GM12865 (cell line): Measurements from ENCODE around the gene ARHGAP36.

ENCODE experiments used
- DNase-seq: peaks from one replicate; pipeline ENCODE4 v3.0.0; 2010; ENCODE audit warnings: low read depth
- H3K4me3 ChIP-seq: 2 replicates; pipeline ENCODE4 v1.5.1; 2011; ENCODE audit warnings: mild to moderate bottlenecking, low read depth, low read length, control low read depth
- TF ChIP-seq, protein P1 (sequence below): IDR thresholded peaks from 2 replicates; pipeline ENCODE4 v1.5.1; 2011; ENCODE audit warnings: low read length, control low read depth, low read depth, inconsistent platforms; ENCODE audit not compliant: insufficient read depth; ENCODE audit errors: missing control alignments

The ARHGAP36 gene, protein sequence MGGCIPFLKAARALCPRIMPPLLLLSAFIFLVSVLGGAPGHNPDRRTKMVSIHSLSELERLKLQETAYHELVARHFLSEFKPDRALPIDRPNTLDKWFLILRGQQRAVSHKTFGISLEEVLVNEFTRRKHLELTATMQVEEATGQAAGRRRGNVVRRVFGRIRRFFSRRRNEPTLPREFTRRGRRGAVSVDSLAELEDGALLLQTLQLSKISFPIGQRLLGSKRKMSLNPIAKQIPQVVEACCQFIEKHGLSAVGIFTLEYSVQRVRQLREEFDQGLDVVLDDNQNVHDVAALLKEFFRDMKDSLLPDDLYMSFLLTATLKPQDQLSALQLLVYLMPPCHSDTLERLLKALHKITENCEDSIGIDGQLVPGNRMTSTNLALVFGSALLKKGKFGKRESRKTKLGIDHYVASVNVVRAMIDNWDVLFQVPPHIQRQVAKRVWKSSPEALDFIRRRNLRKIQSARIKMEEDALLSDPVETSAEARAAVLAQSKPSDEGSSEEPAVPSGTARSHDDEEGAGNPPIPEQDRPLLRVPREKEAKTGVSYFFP

DNA sequence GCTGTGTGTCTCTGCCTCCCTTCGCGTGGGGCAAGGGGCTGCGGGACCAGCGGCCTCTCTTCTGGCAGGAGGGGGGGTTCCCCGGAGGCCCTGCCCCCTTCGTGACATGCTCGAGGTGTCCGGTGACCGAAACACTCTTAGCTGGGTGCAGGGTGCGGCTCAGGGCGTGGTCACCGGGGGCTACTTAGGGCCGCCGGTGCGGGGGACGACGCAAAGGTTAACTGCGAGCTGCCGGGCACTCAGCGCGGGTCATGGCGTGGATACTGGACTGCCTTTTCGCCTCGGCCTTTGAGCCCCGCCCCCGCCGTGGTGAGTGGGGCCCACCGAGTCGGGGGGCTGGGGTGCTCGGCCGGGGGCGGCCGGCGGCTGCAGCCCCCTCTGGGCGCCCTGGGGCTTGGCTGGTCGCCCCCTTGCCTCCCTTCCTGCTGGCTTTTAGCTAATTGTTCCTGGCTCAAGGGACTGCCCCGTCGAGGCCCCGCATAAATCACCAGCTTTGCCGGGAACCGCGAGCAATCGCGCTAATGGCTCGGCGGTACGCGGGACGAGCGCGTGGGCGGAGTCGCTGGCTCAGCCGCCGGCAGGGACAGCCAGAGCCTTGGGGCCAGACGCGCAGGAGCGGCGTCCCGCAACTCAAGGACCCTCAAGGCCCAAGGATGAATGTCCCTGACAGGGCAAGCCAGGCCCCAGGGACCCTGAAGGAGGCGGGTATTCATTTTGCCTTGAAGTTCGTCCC, at the start of gene ARHGAP36:
Gene ARHGAP36, plus strand, starts transcription at position 211 of the 733 bp plus-strand sequence. CDS start 23,320 bp downstream, outside the sequence.
- DNase-seq, result no peak
- TF ChIP-seq, protein P1, sequence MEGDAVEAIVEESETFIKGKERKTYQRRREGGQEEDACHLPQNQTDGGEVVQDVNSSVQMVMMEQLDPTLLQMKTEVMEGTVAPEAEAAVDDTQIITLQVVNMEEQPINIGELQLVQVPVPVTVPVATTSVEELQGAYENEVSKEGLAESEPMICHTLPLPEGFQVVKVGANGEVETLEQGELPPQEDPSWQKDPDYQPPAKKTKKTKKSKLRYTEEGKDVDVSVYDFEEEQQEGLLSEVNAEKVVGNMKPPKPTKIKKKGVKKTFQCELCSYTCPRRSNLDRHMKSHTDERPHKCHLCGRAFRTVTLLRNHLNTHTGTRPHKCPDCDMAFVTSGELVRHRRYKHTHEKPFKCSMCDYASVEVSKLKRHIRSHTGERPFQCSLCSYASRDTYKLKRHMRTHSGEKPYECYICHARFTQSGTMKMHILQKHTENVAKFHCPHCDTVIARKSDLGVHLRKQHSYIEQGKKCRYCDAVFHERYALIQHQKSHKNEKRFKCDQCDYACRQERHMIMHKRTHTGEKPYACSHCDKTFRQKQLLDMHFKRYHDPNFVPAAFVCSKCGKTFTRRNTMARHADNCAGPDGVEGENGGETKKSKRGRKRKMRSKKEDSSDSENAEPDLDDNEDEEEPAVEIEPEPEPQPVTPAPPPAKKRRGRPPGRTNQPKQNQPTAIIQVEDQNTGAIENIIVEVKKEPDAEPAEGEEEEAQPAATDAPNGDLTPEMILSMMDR, result no peak
- H3K4me3 ChIP-seq, result no peak within 1 kb of the TSS

DNA sequence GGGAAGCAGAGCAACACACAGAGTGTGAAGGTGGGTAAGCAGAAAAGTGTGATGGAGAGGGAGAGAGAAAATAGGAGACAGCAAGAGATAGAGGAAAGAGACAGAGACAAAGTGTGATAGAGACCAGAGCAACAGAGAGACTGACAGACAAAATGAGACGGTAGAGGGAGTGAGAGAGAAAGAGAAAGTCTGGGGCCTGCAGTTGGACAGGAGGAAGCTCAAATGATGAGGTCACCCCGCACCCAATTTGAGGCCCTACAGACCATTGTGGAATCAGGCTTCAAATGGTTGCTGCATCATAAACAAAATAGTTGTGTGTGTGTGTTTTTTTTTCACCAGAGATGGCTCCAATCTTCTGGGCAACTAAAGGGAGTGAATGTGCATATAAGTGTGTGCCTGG, 48.0 kb upstream of the ARHGAP36 start:
- TF ChIP-seq, protein P1, result no peak
- H3K4me3 ChIP-seq, result no peak overlapping the region
- no peak for DNase-seq

DNA sequence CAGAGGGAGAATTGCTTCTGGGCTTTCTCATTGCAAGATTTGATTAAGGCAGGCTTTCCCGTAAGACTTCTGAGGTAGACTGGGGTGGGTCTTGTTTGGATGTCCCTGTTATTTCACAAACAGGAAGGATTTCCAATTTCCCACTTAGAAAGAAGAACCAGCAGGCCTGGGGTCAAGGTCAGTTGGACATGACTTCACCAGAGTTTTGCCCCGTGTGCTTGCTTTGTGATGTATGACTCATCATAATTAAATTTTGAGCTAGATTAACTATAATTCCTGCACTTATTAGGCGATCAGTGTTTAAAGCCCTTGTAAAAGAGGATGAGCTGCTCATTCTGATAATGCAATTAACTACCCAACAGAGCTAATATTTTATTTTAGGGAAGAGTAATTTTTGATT, 32.8 kb upstream of the ARHGAP36 start:
- DNase-seq, result no peak
- H3K4me3 ChIP-seq, result no peak overlapping the region
- TF ChIP-seq, protein P1, result no peak

DNA sequence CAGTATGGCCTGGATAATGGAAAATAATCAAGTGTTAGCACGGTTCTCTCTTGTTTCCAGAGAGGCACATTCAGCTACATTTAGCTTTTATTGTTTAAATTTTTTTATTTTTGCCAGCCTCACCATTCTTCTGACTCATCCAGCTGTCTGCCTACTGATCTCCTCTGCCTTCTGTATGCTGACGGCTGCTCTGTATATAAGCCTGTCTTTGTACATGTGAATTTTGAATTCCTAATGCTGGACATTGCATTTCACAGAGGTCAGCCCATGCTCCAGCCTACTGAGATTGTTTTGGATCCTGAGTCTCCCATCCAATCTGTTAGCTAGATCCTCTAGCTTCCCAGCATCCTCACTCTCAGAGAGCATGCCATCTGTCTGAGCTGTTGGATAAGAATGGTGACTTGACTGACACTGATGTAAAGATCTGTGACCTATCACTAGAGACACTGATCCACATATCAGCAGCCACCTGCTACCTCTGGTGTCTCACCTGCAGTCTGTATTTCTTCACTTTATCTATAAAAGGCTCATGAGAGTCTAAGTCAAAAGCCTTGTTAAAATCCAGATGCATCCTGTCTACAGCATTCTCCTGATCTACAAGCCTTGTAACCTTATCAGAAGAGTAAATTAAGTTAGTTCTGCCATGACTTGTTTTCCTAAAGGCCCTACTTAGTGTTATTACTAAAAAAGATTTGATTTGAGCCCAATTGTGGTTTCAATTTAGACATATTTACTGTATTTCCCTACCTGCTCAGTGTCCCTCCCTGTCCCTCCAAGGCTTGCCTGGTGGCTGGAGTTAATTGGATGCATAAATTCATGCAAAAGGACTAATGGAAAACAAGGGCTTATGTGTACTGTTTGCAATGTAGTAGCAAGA, 25.6 kb upstream of the ARHGAP36 start:
- TF ChIP-seq, protein P1, result no peak
- no peak for DNase-seq
- no peak overlapping the region for H3K4me3 ChIP-seq

DNA sequence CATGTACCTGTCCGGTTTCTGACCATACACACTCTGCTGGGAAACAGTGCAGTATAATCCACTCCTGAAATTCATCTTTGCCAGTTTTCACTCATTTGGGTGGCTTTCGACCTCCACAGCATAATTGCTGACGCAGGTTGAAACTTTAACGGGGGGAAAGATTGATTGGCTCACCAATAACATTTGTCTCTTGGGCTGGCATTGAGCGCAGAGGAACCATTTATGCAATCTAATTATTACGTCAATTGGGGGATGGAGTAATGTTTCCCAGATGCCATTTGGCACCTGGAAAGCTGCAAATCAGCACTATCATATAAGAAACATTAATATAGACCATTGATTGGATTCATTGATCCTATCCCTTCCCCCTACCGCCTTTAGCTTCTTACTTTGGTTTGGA, 24.1 kb upstream of the ARHGAP36 start:
- no peak overlapping the region for H3K4me3 ChIP-seq
- TF ChIP-seq, protein P1, result no peak
- no peak for DNase-seq

DNA sequence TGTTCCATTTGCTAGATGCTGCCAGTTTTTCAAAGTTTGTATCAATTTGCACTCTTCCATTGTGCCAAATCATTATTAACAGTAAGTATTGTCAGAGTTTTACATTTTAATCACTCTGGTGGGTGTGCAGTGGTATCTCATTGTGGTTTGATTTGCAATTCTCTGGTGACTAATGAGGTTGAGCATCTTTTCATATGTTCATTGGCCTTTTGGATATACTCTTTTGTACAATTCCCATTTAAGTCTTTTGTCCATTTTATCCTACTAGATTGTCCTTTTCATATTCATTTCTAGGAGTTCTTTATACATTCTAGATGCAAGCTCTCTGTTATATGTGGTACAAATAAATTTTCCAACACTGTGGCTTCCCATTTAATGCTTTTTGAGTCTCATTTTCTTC, 17.4 kb upstream of the ARHGAP36 start:
- no peak overlapping the region for H3K4me3 ChIP-seq
- TF ChIP-seq, protein P1, result no peak
- DNase-seq, result no peak
